Activated naive CD4-positive, alpha-beta T cell treated with anti-CD3 and anti-CD28 coated beads for 36 hours (primary cell): Measurements from ENCODE around the gene RASSF9. TPM values are rescaled to one million over a fixed set of nuclear protein-coding genes. Genes with fewer than 3 reads are reported as not detected.

Experiments used
- CTCF ChIA-PET: fragments of 350-600 bp; sonication (Branson Sonifier 250); formaldehyde crosslinking; loops from one replicate; lab custom pipeline; 2021; ENCODE audit warnings: antibody characterized with exemption; lab: Charles Lee
- DNase-seq: peaks from one replicate; pipeline ENCODE4 v3.0.0-alpha.2; 2020
- H3K27ac Mint-ChIP-seq: one replicate; pipeline ENCODE4 v1.8.0; 2021; ENCODE audit warnings: mild to moderate bottlenecking, mixed read lengths
- H3K27me3 Mint-ChIP-seq: one replicate; pipeline ENCODE4 v1.8.0; 2021; ENCODE audit warnings: low read depth, mixed read lengths
- H3K36me3 Mint-ChIP-seq: one replicate; pipeline ENCODE4 v1.8.0; 2021; ENCODE audit warnings: low read depth, mixed read lengths
- H3K4me1 Mint-ChIP-seq: one replicate; pipeline ENCODE4 v1.8.0; 2021; ENCODE audit warnings: low read depth, mixed read lengths
- H3K4me3 Mint-ChIP-seq: one replicate; pipeline ENCODE4 v1.8.0; 2021; ENCODE audit warnings: mild to moderate bottlenecking, moderate library complexity, mixed read lengths
- H3K9me3 Mint-ChIP-seq: one replicate; pipeline ENCODE4 v1.8.0; 2021; ENCODE audit warnings: mixed read lengths
- intact Hi-C: fragments of 100-400 bp; cut with micrococcal nuclease; formaldehyde crosslinking; loops from one replicate; pipeline ENCODE4 v1.15.1; 2023
- total RNA-seq, 2 experiments: library from RNA; stranded (reverse); gene quantifications; one replicate each; pipeline ENCODE4 v1.2.3, GENCODE V29; 2021

Gene RASSF9
- total RNA-seq, 2 experiments from 2014 or later: not detected

- H3K4me1 Mint-ChIP-seq: no peaks in the 10 kb centered on the region
- H3K9me3 Mint-ChIP-seq: peaks cover 6% of the 10 kb centered on the region
- no peak overlapping the region for H3K27ac Mint-ChIP-seq
- DNase-seq: no peak
- intact Hi-C loops: no loop called here
- H3K27me3 Mint-ChIP-seq: no peaks in the 10 kb centered on the region
- CTCF ChIA-PET: interaction anchor here (0.6 kb wide), 1 partner anchor 11 kb away, joined by 3 read pairs; no protein-coding TSS in a partner anchor
- H3K36me3 Mint-ChIP-seq: no peaks in the 10 kb centered on the region
- no peak overlapping the region for H3K4me3 Mint-ChIP-seq
Observed at GRCh38 chr12:85779768-85780167, 56.4 kb downstream of the RASSF9 start.

GRCh38 chr12:85775091-85775490 lies 61.1 kb downstream of the RASSF9 start:
- intact Hi-C loops: no loop called here
- CTCF ChIA-PET: no interaction called here
- Mint-ChIP-seq H3K4me1 (no peaks in the 10 kb centered on the region), H3K36me3 (no peaks in the 10 kb centered on the region), H3K4me3 (no peak overlapping the region), H3K27ac (no peak overlapping the region), H3K27me3 (no peaks in the 10 kb centered on the region), H3K9me3 (peaks cover 7% of the 10 kb centered on the region)
- no peak for DNase-seq

- no peak overlapping the region for H3K27ac Mint-ChIP-seq
- no peaks in the 10 kb centered on the region for H3K4me1 Mint-ChIP-seq
- H3K27me3 Mint-ChIP-seq: no peaks in the 10 kb centered on the region
- DNase-seq: no peak
- intact Hi-C loops: no loop called here
- H3K36me3 Mint-ChIP-seq: no peaks in the 10 kb centered on the region
- H3K9me3 Mint-ChIP-seq: no peaks in the 10 kb centered on the region
- H3K4me3 Mint-ChIP-seq: no peak overlapping the region
- CTCF ChIA-PET: no interaction called here
Observed at GRCh38 chr12:85765453-85765869, 70.7 kb downstream of the RASSF9 start.

GRCh38 chr12:85759623-85760022 lies 76.6 kb downstream of the RASSF9 start:
- Mint-ChIP-seq H3K9me3 (peaks cover 6% of the 10 kb centered on the region), H3K27ac (no peak overlapping the region), H3K36me3 (no peaks in the 10 kb centered on the region), H3K4me3 (no peak overlapping the region), H3K4me1 (no peaks in the 10 kb centered on the region), H3K27me3 (no peaks in the 10 kb centered on the region)
- CTCF ChIA-PET: interaction anchor here (0.7 to 1.3 kb wide), 2 partner anchors 9 to 108 kb away, joined by 3 to 5 read pairs; no protein-coding TSS in a partner anchor
- DNase-seq: no peak
- intact Hi-C loops: no loop called here

- no peaks in the 10 kb centered on the region for H3K4me1 Mint-ChIP-seq
- CTCF ChIA-PET: interaction anchor here (0.7 to 1.3 kb wide), 2 partner anchors 9 to 108 kb away, joined by 3 to 5 read pairs; no protein-coding TSS in a partner anchor
- H3K36me3 Mint-ChIP-seq: no peaks in the 10 kb centered on the region
- H3K27ac Mint-ChIP-seq: no peak overlapping the region
- H3K4me3 Mint-ChIP-seq: no peak overlapping the region
- no peaks in the 10 kb centered on the region for H3K27me3 Mint-ChIP-seq
- peaks cover 9% of the 10 kb centered on the region for H3K9me3 Mint-ChIP-seq
- DNase-seq: no peak
- intact Hi-C loops: no loop called here
Observed at GRCh38 chr12:85759091-85759490, 77.1 kb downstream of the RASSF9 start.

GRCh38 chr12:85755760-85756159 lies 80.4 kb downstream of the RASSF9 start:
- CTCF ChIA-PET: no interaction called here
- intact Hi-C loops: no loop called here
- H3K4me1 Mint-ChIP-seq: no peaks in the 10 kb centered on the region
- peaks cover 9% of the 10 kb centered on the region for H3K9me3 Mint-ChIP-seq
- H3K27me3 Mint-ChIP-seq: no peaks in the 10 kb centered on the region
- H3K27ac Mint-ChIP-seq: no peak overlapping the region
- no peak overlapping the region for H3K4me3 Mint-ChIP-seq
- DNase-seq: no peak
- no peaks in the 10 kb centered on the region for H3K36me3 Mint-ChIP-seq

Other genes with a start within 250 kb of the RASSF9 start
- not detected for gene NTS, start 37.9 kb upstream of the RASSF9 start, total RNA-seq